HEK293 (cell line): ENCODE results near the gene MYZAP.

Source experiments
- CTCF ChIA-PET: fragments of 350-600 bp; formaldehyde crosslinking; extraction: SDS; loops from one replicate; lab custom pipeline; 2021; ENCODE audit warnings: antibody characterized with exemption; lab: Yijun Ruan, JAX
- POLR2A ChIA-PET: fragments of 300-600 bp; formaldehyde crosslinking; extraction: SDS; loops from one replicate; lab custom pipeline; 2020; ENCODE audit warnings: antibody characterized with exemption, inconsistent platforms; lab: Yijun Ruan, JAX
- H3K27ac ChIP-seq: fragments of 200-500 bp; sonication (Bioruptor generic); 2 replicates; pipeline ENCODE4 v1.5.1; 2014; ENCODE audit warnings: low read depth, low read length, control low read depth, inconsistent platforms; ENCODE audit errors: extremely low read depth
- H3K36me3 ChIP-seq, 2 experiments: fragments of 200-500 bp in 1 of 2; sonication (Bioruptor generic) in 1 of 2; 1 replicate in 1 of 2; 2 replicates in 1 of 2; pipeline ENCODE4 v1.5.1; 2014 to 2017; ENCODE audit warnings: inconsistent platforms in 2 of 2, low read length in 2 of 2; ENCODE audit not compliant: control insufficient read depth in 2 of 2, insufficient read depth in 1 of 2
- H3K4me1 ChIP-seq: fragments of 200-500 bp; sonication (Bioruptor generic); 2 replicates; pipeline ENCODE4 v1.5.1; 2014; ENCODE audit warnings: mild to moderate bottlenecking, low read length, inconsistent platforms; ENCODE audit not compliant: control insufficient read depth, insufficient read depth
- H3K4me3 ChIP-seq: 2 replicates; pipeline ENCODE4 v1.5.1; 2011; ENCODE audit warnings: low read depth, mild to moderate bottlenecking, control low read depth, low read length, moderate library complexity
- H3K9me3 ChIP-seq: fragments of 200-500 bp; sonication (Bioruptor generic); 2 replicates; pipeline ENCODE4 v1.5.1; 2014; ENCODE audit warnings: low read depth, low read length, inconsistent platforms; ENCODE audit not compliant: control insufficient read depth, insufficient read depth
- SP7 ChIP-seq: fragments of 450-650 bp; formaldehyde crosslinking; IDR thresholded peaks from 2 replicates; pipeline ENCODE4 v1.5.1; 2016; ENCODE audit warnings: missing biosample characterization, missing genetic modification characterization
- YY1 ChIP-seq: fragments of 450-650 bp; formaldehyde crosslinking; IDR thresholded peaks from 2 replicates; pipeline ENCODE4 v1.5.1; 2018; ENCODE audit warnings: missing biosample characterization, missing genetic modification characterization
- ZBTB1 ChIP-seq: fragments of 450-650 bp; formaldehyde crosslinking; IDR thresholded peaks from 2 replicates; pipeline ENCODE4 v1.5.1; 2016; ENCODE audit warnings: missing biosample characterization, missing genetic modification characterization
- ZBTB11 ChIP-seq: fragments of 450-650 bp; formaldehyde crosslinking; conservative IDR thresholded peaks from 2 replicates; pipeline ENCODE4 v1.5.1; 2016; ENCODE audit warnings: low read depth, missing biosample characterization, missing genetic modification characterization
- ZFP37 ChIP-seq: fragments of 450-650 bp; formaldehyde crosslinking; IDR thresholded peaks from 2 replicates; pipeline ENCODE4 v1.5.1; 2016; ENCODE audit warnings: missing biosample characterization, missing genetic modification characterization
- ZNF114 ChIP-seq: fragments of 450-650 bp; formaldehyde crosslinking; IDR thresholded peaks from 2 replicates; pipeline ENCODE4 v1.5.0; 2017; ENCODE audit warnings: missing biosample characterization, missing genetic modification characterization
- ZNF169 ChIP-seq: fragments of 450-650 bp; formaldehyde crosslinking; IDR thresholded peaks from 2 replicates; pipeline ENCODE4 v1.5.1; 2016; ENCODE audit warnings: missing biosample characterization, missing genetic modification characterization
- ZNF2 ChIP-seq: fragments of 450-650 bp; formaldehyde crosslinking; IDR thresholded peaks from 2 replicates; pipeline ENCODE4 v1.5.1; 2016; ENCODE audit warnings: missing biosample characterization, missing genetic modification characterization
- ZNF292 ChIP-seq: fragments of 450-650 bp; formaldehyde crosslinking; IDR thresholded peaks from 2 replicates; pipeline ENCODE4 v1.5.1; 2016; ENCODE audit warnings: low read depth, missing biosample characterization, missing genetic modification characterization, borderline replicate concordance
- ZNF366 ChIP-seq: fragments of 450-650 bp; formaldehyde crosslinking; conservative IDR thresholded peaks from 2 replicates; pipeline ENCODE4 v1.5.1; 2016; ENCODE audit warnings: missing biosample characterization, missing genetic modification characterization
- ZNF416 ChIP-seq: fragments of 450-650 bp; formaldehyde crosslinking; IDR thresholded peaks from 2 replicates; pipeline ENCODE4 v1.5.1; 2016; ENCODE audit warnings: missing biosample characterization, missing genetic modification characterization
- ZNF530 ChIP-seq: fragments of 450-650 bp; formaldehyde crosslinking; IDR thresholded peaks from 2 replicates; pipeline ENCODE4 v1.5.1; 2016; ENCODE audit warnings: low read depth, missing biosample characterization, missing genetic modification characterization
- ZNF776 ChIP-seq: fragments of 450-650 bp; formaldehyde crosslinking; IDR thresholded peaks from 2 replicates; pipeline ENCODE4 v1.5.0; 2017; ENCODE audit warnings: missing biosample characterization, missing genetic modification characterization, borderline replicate concordance
- TF ChIP-seq, protein P1 (sequence below): fragments of 450-650 bp; formaldehyde crosslinking; IDR thresholded peaks from 2 replicates; pipeline ENCODE4 v1.5.1; 2016; ENCODE audit warnings: missing biosample characterization, missing genetic modification characterization
- TF ChIP-seq, protein P2 (sequence below): fragments of 450-650 bp; formaldehyde crosslinking; IDR thresholded peaks from 2 replicates; pipeline ENCODE4 v1.5.1; 2016; ENCODE audit warnings: missing biosample characterization, missing genetic modification characterization
- TF ChIP-seq, protein P3 (sequence below): fragments of 450-650 bp; formaldehyde crosslinking; IDR thresholded peaks from 2 replicates; pipeline ENCODE4 v1.5.1; 2016; ENCODE audit warnings: missing biosample characterization, missing genetic modification characterization
- TF ChIP-seq, protein P4 (sequence below): fragments of 450-650 bp; formaldehyde crosslinking; IDR thresholded peaks from 2 replicates; pipeline ENCODE4 v1.5.1; 2016; ENCODE audit warnings: missing biosample characterization, missing genetic modification characterization
- TF ChIP-seq, protein P5 (sequence below): fragments of 450-650 bp; formaldehyde crosslinking; conservative IDR thresholded peaks from 2 replicates; pipeline ENCODE4 v1.5.1; 2016; ENCODE audit warnings: low read depth, missing biosample characterization, missing genetic modification characterization

MYZAP gene

GRCh38 chr15:57578288-57578900, 13.3 kb upstream of the MYZAP start (continued):
- TF ChIP-seq, protein P1, sequence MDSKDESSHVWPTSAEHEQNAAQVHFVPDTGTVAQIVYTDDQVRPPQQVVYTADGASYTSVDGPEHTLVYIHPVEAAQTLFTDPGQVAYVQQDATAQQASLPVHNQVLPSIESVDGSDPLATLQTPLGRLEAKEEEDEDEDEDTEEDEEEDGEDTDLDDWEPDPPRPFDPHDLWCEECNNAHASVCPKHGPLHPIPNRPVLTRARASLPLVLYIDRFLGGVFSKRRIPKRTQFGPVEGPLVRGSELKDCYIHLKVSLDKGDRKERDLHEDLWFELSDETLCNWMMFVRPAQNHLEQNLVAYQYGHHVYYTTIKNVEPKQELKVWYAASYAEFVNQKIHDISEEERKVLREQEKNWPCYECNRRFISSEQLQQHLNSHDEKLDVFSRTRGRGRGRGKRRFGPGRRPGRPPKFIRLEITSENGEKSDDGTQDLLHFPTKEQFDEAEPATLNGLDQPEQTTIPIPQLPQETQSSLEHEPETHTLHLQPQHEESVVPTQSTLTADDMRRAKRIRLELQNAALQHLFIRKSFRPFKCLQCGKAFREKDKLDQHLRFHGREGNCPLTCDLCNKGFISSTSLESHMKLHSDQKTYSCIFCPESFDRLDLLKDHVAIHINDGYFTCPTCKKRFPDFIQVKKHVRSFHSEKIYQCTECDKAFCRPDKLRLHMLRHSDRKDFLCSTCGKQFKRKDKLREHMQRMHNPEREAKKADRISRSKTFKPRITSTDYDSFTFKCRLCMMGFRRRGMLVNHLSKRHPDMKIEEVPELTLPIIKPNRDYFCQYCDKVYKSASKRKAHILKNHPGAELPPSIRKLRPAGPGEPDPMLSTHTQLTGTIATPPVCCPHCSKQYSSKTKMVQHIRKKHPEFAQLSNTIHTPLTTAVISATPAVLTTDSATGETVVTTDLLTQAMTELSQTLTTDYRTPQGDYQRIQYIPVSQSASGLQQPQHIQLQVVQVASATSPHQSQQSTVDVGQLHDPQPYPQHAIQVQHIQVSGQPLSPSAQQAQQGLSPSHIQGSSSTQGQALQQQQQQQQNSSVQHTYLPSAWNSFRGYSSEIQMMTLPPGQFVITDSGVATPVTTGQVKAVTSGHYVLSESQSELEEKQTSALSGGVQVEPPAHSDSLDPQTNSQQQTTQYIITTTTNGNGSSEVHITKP (tag by site-specific recombination): no peak
- TF ChIP-seq ZBTB1 (no peak), SP7 (tag by site-specific recombination) (no peak), ZNF416 (tag by site-specific recombination) (no peak), ZBTB11 (no peak), ZNF169 (tag by site-specific recombination) (no peak)

GRCh38 chr15:57580428-57580827, 11.3 kb upstream of the MYZAP start:
- Histone ChIP-seq H3K4me1 (no peaks in the 10 kb centered on the region), H3K4me3 (no peak overlapping the region), H3K27ac (no peak overlapping the region), H3K9me3 (no peaks in the 10 kb centered on the region), H3K36me3 (no peaks in the 10 kb centered on the region)
- ChIA-PET CTCF (interaction anchor here (0.9 kb wide), 1 partner anchor 9 kb away, joined by 3 read pairs; no protein-coding TSS in a partner anchor), POLR2A (no interaction called here)
- TF ChIP-seq, protein P2, sequence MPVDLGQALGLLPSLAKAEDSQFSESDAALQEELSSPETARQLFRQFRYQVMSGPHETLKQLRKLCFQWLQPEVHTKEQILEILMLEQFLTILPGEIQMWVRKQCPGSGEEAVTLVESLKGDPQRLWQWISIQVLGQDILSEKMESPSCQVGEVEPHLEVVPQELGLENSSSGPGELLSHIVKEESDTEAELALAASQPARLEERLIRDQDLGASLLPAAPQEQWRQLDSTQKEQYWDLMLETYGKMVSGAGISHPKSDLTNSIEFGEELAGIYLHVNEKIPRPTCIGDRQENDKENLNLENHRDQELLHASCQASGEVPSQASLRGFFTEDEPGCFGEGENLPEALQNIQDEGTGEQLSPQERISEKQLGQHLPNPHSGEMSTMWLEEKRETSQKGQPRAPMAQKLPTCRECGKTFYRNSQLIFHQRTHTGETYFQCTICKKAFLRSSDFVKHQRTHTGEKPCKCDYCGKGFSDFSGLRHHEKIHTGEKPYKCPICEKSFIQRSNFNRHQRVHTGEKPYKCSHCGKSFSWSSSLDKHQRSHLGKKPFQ (tag by site-specific recombination): no peak
- TF ChIP-seq, protein P3, sequence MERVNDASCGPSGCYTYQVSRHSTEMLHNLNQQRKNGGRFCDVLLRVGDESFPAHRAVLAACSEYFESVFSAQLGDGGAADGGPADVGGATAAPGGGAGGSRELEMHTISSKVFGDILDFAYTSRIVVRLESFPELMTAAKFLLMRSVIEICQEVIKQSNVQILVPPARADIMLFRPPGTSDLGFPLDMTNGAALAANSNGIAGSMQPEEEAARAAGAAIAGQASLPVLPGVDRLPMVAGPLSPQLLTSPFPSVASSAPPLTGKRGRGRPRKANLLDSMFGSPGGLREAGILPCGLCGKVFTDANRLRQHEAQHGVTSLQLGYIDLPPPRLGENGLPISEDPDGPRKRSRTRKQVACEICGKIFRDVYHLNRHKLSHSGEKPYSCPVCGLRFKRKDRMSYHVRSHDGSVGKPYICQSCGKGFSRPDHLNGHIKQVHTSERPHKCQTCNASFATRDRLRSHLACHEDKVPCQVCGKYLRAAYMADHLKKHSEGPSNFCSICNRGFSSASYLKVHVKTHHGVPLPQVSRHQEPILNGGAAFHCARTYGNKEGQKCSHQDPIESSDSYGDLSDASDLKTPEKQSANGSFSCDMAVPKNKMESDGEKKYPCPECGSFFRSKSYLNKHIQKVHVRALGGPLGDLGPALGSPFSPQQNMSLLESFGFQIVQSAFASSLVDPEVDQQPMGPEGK (tag by site-specific recombination): no peak
- TF ChIP-seq, protein P4, sequence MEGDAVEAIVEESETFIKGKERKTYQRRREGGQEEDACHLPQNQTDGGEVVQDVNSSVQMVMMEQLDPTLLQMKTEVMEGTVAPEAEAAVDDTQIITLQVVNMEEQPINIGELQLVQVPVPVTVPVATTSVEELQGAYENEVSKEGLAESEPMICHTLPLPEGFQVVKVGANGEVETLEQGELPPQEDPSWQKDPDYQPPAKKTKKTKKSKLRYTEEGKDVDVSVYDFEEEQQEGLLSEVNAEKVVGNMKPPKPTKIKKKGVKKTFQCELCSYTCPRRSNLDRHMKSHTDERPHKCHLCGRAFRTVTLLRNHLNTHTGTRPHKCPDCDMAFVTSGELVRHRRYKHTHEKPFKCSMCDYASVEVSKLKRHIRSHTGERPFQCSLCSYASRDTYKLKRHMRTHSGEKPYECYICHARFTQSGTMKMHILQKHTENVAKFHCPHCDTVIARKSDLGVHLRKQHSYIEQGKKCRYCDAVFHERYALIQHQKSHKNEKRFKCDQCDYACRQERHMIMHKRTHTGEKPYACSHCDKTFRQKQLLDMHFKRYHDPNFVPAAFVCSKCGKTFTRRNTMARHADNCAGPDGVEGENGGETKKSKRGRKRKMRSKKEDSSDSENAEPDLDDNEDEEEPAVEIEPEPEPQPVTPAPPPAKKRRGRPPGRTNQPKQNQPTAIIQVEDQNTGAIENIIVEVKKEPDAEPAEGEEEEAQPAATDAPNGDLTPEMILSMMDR (tag by site-specific recombination): no peak
- no peak for TF ChIP-seq YY1
- TF ChIP-seq ZNF776 (tag by site-specific recombination): no peak
- TF ChIP-seq ZNF530 (tag by site-specific recombination): no peak
- no peak for TF ChIP-seq ZBTB1
- TF ChIP-seq ZNF366 (tag by site-specific recombination): no peak
- no peak for TF ChIP-seq ZNF114
- TF ChIP-seq ZNF2 (tag by site-specific recombination): no peak
- TF ChIP-seq ZFP37 (tag by site-specific recombination): no peak
- TF ChIP-seq, protein P5, sequence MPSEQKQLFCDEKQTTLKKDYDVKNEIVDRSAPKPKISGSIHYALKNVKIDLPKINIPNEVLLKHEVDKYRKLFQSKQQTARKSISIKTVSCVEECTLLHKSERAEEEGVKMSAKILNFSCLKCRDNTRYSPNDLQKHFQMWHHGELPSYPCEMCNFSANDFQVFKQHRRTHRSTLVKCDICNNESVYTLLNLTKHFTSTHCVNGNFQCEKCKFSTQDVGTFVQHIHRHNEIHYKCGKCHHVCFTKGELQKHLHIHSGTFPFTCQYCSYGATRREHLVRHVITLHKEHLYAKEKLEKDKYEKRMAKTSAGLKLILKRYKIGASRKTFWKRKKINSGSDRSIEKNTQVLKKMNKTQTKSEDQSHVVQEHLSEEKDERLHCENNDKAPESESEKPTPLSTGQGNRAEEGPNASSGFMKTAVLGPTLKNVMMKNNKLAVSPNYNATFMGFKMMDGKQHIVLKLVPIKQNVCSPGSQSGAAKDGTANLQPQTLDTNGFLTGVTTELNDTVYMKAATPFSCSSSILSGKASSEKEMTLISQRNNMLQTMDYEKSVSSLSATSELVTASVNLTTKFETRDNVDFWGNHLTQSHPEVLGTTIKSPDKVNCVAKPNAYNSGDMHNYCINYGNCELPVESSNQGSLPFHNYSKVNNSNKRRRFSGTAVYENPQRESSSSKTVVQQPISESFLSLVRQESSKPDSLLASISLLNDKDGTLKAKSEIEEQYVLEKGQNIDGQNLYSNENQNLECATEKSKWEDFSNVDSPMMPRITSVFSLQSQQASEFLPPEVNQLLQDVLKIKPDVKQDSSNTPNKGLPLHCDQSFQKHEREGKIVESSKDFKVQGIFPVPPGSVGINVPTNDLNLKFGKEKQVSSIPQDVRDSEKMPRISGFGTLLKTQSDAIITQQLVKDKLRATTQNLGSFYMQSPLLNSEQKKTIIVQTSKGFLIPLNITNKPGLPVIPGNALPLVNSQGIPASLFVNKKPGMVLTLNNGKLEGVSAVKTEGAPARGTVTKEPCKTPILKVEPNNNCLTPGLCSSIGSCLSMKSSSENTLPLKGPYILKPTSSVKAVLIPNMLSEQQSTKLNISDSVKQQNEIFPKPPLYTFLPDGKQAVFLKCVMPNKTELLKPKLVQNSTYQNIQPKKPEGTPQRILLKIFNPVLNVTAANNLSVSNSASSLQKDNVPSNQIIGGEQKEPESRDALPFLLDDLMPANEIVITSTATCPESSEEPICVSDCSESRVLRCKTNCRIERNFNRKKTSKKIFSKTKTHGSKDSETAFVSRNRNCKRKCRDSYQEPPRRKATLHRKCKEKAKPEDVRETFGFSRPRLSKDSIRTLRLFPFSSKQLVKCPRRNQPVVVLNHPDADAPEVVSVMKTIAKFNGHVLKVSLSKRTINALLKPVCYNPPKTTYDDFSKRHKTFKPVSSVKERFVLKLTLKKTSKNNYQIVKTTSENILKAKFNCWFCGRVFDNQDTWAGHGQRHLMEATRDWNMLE: no peak
- no peak for TF ChIP-seq ZNF292 (tag by site-specific recombination)
